RPMI7951 (cell line): ENCODE measurements around the gene SMIM36. TPM values are rescaled to one million over a fixed set of nuclear protein-coding genes. Genes with fewer than 3 reads are reported as not detected.
"Not testable (repeated sequence)": the region's sequence is repeated elsewhere in the genome, so short reads cannot be mapped to it uniquely, and the experiment has no call there.

ENCODE experiments used
- DNase-seq: peaks from one replicate; pipeline ENCODE4 v3.0.0-alpha.2; 2012; ENCODE audit warnings: low read depth
- total RNA-seq: library from RNA; depleted of rRNA; stranded (reverse); fragments of >200 nt; shearing (Covaris generic); gene quantifications from 2 replicates; pipeline ENCODE4 v1.2.3, GENCODE V29; 2014

Gene SMIM36
- total RNA-seq, 1 experiment from 2014 or later, result not detected

DNA sequence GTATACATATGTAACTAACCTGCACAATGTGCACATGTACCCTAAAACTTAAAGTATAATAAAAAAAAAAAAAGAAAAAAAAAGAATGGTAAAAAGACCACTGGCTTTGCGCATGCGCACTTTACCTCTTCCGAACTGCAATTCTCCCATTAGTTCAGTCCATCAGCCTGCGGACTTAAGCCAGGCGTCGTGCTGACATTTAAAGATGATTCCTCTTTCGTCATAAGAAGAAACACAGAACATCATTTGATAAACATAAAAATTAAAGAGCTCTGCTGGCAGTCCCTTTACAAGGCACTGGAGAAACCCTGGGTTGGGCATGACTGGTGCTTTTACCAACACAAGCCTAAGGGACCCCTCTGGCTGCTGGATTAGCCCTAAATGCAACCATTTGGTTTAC is 3.6 kb downstream of the SMIM36 start:
- DNase-seq, result not testable (repeated sequence)

DNA sequence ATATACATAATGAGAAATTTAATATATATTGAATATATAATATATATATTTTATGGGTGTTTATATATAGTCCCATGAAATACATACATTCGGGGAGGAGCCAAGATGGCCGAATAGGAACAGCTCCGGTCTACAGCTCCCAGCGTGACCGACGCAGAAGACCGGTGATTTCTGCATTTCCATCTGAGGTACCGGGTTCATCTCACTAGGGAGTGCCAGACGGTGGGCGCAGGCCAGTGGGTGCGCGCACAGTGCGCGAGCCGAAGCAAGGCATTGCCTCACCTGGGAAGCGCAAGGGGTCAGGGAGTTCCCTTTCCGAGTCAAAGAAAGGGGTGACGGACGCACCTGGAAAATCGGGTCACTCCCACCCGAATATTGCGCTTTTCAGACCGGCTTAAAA is 9.6 kb downstream of the SMIM36 start:
- DNase-seq, result not testable (repeated sequence)

GRCh38 chr17:55500103-55500502 is 11.1 kb downstream of the SMIM36 start:
- DNase-seq, result no peak

GRCh38 chr17:55496094-55496881 is 15.0 kb downstream of the SMIM36 start:
- DNase-seq, result peak; percentile 60

DNA sequence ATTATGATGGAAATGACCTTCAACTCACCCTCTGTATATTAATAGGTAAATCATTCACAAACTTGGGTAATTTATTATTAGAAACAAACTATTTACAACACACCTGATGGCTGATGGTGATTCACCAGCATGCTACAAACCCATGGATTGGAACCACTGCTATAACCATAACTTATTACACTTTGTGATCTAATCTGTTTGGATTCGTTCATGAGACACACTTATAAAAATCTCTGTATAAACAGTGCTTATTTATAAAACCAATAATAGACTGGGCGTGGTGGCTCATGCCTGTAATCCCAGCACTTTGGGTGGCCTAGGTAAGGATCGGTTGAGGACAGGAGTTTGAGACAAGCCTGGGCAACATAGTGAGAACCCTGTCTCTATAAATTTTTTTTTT is 16.0 kb downstream of the SMIM36 start:
- no peak for DNase-seq

DNA sequence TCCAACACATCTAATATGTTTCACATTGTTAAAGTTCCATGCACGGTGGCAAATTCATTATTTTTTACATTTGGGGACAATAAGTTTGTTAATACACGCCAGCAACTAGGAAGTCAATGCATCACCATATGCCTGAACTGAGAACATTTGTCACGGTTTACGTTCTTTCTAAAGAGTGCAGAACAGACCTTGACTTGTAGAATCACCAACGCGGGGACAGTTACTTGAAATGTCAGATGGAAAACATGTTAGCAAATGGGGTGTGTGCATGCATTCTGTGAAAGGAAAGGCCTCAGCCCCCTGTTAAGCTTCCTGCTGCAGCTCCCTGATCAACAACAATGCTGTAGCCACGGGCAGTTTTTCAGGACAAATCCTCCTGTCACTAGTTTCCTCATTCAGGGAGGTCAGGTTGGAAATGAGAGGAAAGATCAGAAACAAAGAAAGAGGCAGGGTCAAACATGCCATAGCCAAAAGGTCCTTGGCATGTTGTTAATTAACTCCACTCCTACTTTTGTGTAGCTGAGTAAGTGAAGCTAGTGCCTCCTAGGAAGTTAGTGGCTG is 18.4 kb downstream of the SMIM36 start:
- DNase-seq, result no peak

DNA sequence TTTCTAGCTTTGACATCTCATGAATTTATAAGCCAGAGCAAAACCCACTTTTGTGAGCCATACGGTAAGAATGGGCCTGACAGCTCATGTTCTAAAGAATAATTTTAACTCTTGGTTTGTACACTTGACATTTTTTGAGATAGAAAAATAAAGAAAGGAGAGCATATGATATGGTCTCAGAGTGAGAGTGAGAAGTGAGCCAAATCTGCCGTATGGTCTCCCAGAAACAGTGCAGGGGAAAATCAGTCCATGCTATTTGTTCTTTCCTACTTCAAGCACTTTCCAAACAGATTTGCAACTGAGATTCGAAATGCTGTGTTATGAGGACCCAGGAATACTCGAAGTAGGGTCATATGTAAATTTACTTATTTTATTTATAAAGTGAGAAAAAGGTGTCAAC is 20.9 kb downstream of the SMIM36 start:
- no peak for DNase-seq

DNA sequence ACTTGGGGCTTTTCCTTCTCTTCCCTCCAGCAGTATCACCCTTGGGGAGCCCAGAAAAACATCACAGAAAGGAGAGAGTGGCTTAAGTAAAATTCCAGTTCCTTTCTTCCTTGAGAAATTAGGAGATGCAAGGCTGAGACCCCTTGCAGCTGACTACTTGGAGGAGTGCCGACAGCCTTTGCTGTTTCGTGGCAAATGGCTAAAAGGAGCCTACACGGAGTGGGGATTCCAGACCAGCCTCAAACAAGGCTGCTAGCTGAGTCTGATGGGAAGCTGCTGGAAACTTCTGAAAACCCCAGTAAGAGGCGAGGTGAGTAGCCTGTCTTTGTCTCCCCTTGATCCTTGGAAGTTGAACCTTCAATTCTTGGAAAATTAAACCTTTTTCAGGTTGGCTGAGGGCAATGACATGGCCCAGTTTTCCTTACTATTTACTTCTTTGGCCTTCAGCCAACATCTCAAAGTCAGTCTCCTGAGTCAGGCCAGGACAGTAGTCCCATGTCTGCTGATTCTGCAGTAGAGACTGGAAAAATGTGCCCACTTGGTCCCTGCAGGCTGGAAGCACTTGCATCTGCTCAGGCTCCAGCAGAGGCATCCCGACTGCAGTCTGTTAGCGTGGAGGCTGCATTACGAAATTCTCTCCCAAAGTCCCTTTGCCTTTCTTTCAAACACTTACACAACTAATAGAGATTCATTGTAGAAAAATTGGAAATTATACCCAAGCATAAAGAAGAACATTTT is 23.4 kb downstream of the SMIM36 start:
- peak; percentile 14 for DNase-seq

DNA sequence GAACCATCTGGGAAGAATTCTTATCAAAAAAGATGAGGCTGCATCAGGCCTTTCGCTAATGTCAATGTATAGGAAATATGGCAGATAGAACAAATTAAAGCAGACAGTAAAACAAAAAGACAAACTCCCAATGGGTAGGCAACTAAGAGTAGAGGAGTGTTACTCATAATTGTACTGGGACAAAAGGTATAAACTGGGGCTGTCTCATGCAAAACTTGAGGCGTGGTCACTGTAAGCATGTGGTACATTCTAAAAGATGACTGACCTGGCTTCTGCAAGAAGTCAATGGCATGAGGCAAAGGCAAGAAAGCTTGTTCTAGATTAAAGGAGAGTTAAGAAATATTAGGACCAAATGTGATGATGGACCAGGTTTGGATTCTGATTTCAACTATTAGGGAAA is 26.7 kb downstream of the SMIM36 start:
- no peak for DNase-seq

DNA sequence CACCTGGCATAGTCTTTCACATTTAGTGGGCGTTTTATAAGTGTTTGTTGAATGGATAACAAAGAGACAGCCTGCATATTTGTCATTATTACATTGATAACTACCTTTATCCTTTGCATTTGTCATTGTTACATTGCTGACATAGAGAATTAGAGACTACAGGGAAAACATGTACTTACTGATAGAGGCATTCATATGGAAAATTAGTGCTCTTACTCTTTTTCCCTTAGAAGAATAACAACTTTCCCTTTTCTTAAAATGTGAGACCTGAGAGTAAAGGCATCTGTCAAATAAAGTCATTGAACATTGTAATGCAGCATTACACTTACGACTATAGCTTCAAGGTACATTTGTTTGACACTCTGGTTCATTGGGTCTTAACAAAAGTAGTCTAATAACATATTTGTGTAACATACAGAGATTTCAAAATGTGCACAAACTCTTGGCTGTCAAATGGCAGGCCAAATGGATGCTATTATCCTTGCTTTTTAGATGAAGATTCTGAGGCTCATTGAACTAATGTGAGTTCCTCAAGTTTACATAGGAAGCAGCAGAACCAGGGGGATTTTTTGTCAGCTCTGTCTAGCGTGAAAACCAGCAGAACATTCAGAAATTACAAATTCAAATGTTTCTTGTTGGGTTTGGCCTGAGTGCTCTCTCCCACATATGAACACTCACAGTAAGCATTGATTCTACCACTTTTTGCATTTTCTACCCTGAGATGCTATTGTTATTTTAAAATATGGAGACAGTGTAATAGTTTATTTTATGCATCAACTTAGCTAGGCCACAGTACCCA is 28.5 kb downstream of the SMIM36 start:
- no peak for DNase-seq

GRCh38 chr17:55480631-55481315 is 30.5 kb downstream of the SMIM36 start:
- DNase-seq, result no peak

DNA sequence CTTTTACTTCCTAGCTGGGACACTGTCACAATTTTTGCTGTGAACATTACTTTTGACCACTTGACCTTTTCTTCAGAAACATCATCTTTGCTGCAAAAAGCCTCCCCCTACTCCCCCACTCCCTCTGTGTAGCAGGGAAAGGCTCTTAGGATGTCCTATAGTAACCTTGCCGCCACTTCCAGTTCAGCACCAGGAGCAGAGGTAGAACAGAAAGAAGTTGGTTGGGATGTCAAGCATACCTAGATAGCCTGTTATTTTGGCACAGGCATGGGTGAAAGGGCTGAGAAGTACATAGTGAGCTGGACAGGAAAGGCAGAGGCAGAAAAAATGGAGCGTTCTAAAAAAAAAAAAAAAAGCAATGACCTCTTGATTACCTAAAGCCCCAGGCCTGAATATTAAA is 31.3 kb downstream of the SMIM36 start:
- DNase-seq, result no peak

DNA sequence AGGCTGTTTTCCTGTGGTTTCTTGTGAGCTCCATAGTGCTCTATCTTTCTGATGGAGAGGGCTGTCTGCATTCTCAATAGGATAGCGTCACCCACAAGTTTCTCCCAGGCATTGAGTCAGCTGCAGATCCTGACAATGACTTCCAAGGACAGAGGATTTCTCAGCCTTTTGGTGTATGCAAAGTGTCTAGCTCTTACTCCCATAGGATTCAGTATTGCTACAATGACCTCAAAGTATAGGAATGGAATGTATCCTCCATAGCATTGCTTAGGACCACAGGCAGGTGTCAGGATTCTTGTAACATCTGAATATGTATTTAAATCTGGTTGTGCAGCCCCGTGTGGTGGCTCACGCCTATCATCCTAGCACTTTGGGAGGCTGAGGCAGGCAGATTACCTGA is 32.3 kb downstream of the SMIM36 start:
- DNase-seq, result no peak

DNA sequence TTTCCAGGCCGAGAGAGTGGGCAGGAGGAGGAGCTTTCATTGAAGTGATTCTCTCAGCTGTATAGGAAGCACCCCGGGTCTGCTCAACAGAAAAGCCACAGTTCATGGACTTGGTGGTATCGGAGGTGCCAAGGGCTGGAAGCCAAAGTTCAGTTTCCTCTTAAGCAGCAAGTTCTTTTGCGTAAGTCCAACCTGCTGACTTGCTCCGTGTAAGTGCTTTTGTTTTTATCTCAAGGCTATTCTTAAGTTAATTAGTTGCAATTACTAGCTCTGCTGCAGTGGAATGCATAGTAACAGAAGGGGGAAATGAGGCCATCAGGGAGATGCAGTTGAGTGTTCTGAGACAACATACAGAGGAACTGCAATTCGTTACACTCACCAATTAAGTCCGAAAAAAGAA is 44.6 kb downstream of the SMIM36 start:
- no peak for DNase-seq

DNA sequence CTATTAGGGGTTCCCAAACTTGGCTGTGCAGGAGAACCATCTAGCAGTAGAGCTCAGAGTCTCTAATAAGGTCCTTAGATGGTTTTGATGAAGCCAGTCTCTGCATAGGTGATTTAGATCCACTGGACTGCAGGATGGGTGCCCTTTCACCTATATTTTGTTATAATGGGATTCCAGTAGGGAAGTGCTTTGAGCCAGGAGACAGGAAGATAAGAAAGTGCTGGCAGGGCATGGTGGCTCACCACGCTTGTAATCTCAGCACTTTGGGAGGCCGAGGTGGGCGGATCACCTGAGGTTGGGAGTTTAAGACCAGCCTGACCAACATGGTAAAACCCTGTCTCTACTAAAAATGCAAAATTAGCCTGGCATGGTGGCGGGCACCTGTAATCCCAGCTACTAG is 45.5 kb downstream of the SMIM36 start:
- not testable (repeated sequence) for DNase-seq

- no peak for DNase-seq
Measured at GRCh38 chr17:55463600-55463999, 47.7 kb downstream of the SMIM36 start.

GRCh38 chr17:55462711-55463110 is 48.5 kb downstream of the SMIM36 start:
- DNase-seq, result peak; percentile 18

GRCh38 chr17:55462234-55462633 is 49.0 kb downstream of the SMIM36 start:
- no peak for DNase-seq

GRCh38 chr17:55458978-55459377 is 52.3 kb downstream of the SMIM36 start:
- DNase-seq, result peak; percentile 84

- peak; percentile 90 for DNase-seq
Measured at GRCh38 chr17:55458287-55458900, 52.9 kb downstream of the SMIM36 start.
